ENCODE measurements around the gene S100A10.

DNA sequence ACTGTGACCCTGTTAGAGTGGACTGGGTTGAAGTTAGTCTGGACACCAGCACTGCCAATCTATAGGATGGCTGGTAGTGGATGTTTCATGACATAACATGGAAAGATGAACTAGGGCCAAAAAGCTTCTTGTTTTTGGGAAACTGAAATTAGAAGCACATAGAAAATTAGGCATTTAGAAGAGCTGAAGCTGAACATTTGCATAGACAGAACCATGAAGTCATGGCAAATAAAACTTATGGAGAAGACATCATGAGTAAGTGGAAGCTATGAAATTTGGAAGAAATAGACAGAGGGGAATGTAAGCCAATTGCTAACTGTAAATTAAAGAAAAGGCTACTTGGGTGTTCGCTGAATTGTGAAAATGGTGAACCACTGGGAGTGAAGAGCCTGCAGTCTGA lies 45.8 kb upstream of the S100A10 start:
- TF ChIP-seq POLR2A (IDR thresholded peaks at IDR 0.05): no peak
- TF ChIP-seq, protein P1, sequence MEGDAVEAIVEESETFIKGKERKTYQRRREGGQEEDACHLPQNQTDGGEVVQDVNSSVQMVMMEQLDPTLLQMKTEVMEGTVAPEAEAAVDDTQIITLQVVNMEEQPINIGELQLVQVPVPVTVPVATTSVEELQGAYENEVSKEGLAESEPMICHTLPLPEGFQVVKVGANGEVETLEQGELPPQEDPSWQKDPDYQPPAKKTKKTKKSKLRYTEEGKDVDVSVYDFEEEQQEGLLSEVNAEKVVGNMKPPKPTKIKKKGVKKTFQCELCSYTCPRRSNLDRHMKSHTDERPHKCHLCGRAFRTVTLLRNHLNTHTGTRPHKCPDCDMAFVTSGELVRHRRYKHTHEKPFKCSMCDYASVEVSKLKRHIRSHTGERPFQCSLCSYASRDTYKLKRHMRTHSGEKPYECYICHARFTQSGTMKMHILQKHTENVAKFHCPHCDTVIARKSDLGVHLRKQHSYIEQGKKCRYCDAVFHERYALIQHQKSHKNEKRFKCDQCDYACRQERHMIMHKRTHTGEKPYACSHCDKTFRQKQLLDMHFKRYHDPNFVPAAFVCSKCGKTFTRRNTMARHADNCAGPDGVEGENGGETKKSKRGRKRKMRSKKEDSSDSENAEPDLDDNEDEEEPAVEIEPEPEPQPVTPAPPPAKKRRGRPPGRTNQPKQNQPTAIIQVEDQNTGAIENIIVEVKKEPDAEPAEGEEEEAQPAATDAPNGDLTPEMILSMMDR (IDR thresholded peaks at IDR 0.05 in 8 of 11, conservative IDR thresholded peaks at IDR 0.05 in 3 of 11): no peak
